GM12878 (cell line): Measurements from ENCODE around the gene DIAPH2. TPM values are rescaled to one million over a fixed set of nuclear protein-coding genes. Genes with fewer than 3 reads are reported as not detected.

Experiments used
- ATAC-seq: fragments of 200-7000 bp; cut with Tn5 transposase; 3 replicates; pipeline ENCODE4 v1.9.1; 2020; ENCODE audit warnings: mild to moderate bottlenecking, moderate library complexity
- BruUV-seq: library from RNA; stranded (reverse); fragments of 400-500 nt; replicated peaks from 2 replicates; lab custom pipeline; 2021; lab: Mats Ljungman, UMichigan
- CTCF ChIA-PET: fragments of 300-600 bp; sonication (Branson Sonifier 250); formaldehyde crosslinking; extraction: SDS; loops from one replicate; lab custom pipeline; 2021; ENCODE audit warnings: inconsistent platforms; lab: Yijun Ruan, JAX
- POLR2A ChIA-PET: fragments of 350-600 bp; formaldehyde crosslinking; extraction: SDS; loops from one replicate; lab custom pipeline; 2021; ENCODE audit warnings: inconsistent platforms; lab: Charles Lee
- RAD21 ChIA-PET: fragments of 300-600 bp; sonication (Branson Sonifier 250); formaldehyde crosslinking; loops from one replicate; lab custom pipeline; 2023; ENCODE audit warnings: antibody characterized with exemption; ENCODE audit not compliant: unreplicated experiment; lab: Charles Lee
- SMC1A ChIA-PET: fragments of 300-600 bp; sonication (Branson Sonifier 250); formaldehyde crosslinking; loops from one replicate; lab custom pipeline; 2023; ENCODE audit not compliant: unreplicated experiment, uncharacterized antibody; lab: Charles Lee
- DNase-seq: peaks from one replicate; pipeline ENCODE4 v3.0.0-alpha.2; 2011; ENCODE audit warnings: low read depth, low spot score
- FAIRE-seq: peaks from 3 replicates; lab custom pipeline; 2011; peaks lifted over from hg19 to GRCh38; lab: Jason Lieb, UNC
- H2AFZ ChIP-seq: 2 replicates; pipeline ENCODE4 v1.6.0; 2011; ENCODE audit warnings: low read depth, low read length, control low read depth; ENCODE audit not compliant: control insufficient read depth
- H3K27ac ChIP-seq: 2 replicates; pipeline ENCODE4 v1.5.1; 2011; ENCODE audit warnings: control low read depth; ENCODE audit not compliant: control insufficient read depth, insufficient read depth
- H3K27me3 ChIP-seq, 2 experiments: replicated peaks in 1 of 2; 2 replicates each; pipeline versions ENCODE4 v1.6.0 to v1.6.1; 2011; ENCODE audit warnings: low read length in 1 of 2; ENCODE audit not compliant: control insufficient read depth in 2 of 2, insufficient read depth in 2 of 2
- H3K36me3 ChIP-seq, 2 experiments: 2 replicates each; pipeline ENCODE4 v1.5.1; 2011; ENCODE audit warnings: low read length in 1 of 2; ENCODE audit not compliant: control insufficient read depth in 2 of 2, insufficient read depth in 2 of 2
- H3K4me1 ChIP-seq: 2 replicates; pipeline ENCODE4 v1.6.1; 2011; ENCODE audit warnings: mild to moderate bottlenecking, low read length, moderate library complexity, mixed read lengths; ENCODE audit not compliant: control insufficient read depth, insufficient read depth
- H3K4me2 ChIP-seq: 2 replicates; pipeline ENCODE4 v1.6.0; 2011; ENCODE audit warnings: control low read depth; ENCODE audit not compliant: control insufficient read depth, insufficient read depth
- H3K4me3 ChIP-seq: fragments of 200-600 bp; sonication (generic); 2 replicates; pipeline ENCODE4 v1.5.1; 2016
- H3K79me2 ChIP-seq: 2 replicates; pipeline ENCODE4 v1.6.0; 2011; ENCODE audit warnings: low read length; ENCODE audit not compliant: control insufficient read depth, insufficient read depth
- H3K9ac ChIP-seq: 2 replicates; pipeline ENCODE4 v1.8.0; 2011; ENCODE audit warnings: low read length, control low read depth, mixed read lengths; ENCODE audit not compliant: control insufficient read depth, insufficient read depth
- H3K9me3 ChIP-seq: replicated peaks from 3 replicates; pipeline ENCODE4 v1.5.1; 2011; ENCODE audit warnings: mild to moderate bottlenecking, low read length; ENCODE audit not compliant: control insufficient read depth, insufficient read depth
- H4K20me1 ChIP-seq: 2 replicates; pipeline ENCODE4 v1.6.0; 2011; ENCODE audit not compliant: control insufficient read depth, insufficient read depth
- BACH1 ChIP-seq: fragments of 450-650 bp; IDR thresholded peaks from 2 replicates; pipeline ENCODE4 v1.6.1; 2017; ENCODE audit warnings: mild to moderate bottlenecking, borderline replicate concordance
- CHD1 ChIP-seq: IDR thresholded peaks from 2 replicates; pipeline ENCODE4 v1.6.1; 2012; ENCODE audit warnings: low read depth, low read length, improper control_type of control experiment
- CHD4 ChIP-seq: fragments of 200-600 bp; sonication (generic); IDR thresholded peaks from 2 replicates; pipeline ENCODE4 v1.6.1; 2016; ENCODE audit warnings: mild to moderate bottlenecking
- MAX ChIP-seq: IDR thresholded peaks from 2 replicates; pipeline ENCODE4 v1.6.1; 2012; ENCODE audit warnings: low read depth, low read length, improper control_type of control experiment
- MEF2B ChIP-seq: fragments of 450-650 bp; IDR thresholded peaks from 2 replicates; pipeline ENCODE4 v1.6.1; 2018; ENCODE audit warnings: mild to moderate bottlenecking, moderate library complexity; ENCODE audit not compliant: partially characterized antibody, poor library complexity, severe bottlenecking
- MTA3 ChIP-seq: IDR thresholded peaks from 2 replicates; pipeline ENCODE4 v1.6.1; 2012; ENCODE audit warnings: low read length, inconsistent platforms, borderline replicate concordance
- NBN ChIP-seq: fragments of 450-650 bp; IDR thresholded peaks from 2 replicates; pipeline ENCODE4 v1.6.1; 2016
- NRF1 ChIP-seq: conservative IDR thresholded peaks from 2 replicates; pipeline ENCODE4 v1.6.1; 2011; ENCODE audit warnings: mild to moderate bottlenecking, low read depth, low read length, improper control_type of control experiment
- RELB ChIP-seq: fragments of 450-650 bp; IDR thresholded peaks from 2 replicates; pipeline ENCODE4 v1.6.1; 2017; ENCODE audit warnings: low read depth, mild to moderate bottlenecking, moderate library complexity
- RUNX3 ChIP-seq: IDR thresholded peaks from 2 replicates; pipeline ENCODE4 v1.6.1; 2012; ENCODE audit warnings: low read length, inconsistent platforms
- SMAD5 ChIP-seq: IDR thresholded peaks from 2 replicates; pipeline ENCODE4 v1.6.1; 2016; ENCODE audit warnings: antibody characterized with exemption, low read depth
- SP1 ChIP-seq: IDR thresholded peaks from one replicate; pipeline ENCODE4 v1.6.1; 2011; ENCODE audit warnings: low read depth, low read length
- USF2 ChIP-seq: IDR thresholded peaks from 2 replicates; pipeline ENCODE4 v1.6.1; 2011; ENCODE audit warnings: low read depth, low read length, improper control_type of control experiment, borderline replicate concordance
- ZNF24 ChIP-seq: fragments of 450-650 bp; IDR thresholded peaks from 2 replicates; pipeline ENCODE4 v1.6.1; 2017; ENCODE audit warnings: antibody characterized with exemption, mild to moderate bottlenecking
- ZNF384 ChIP-seq: IDR thresholded peaks from 2 replicates; pipeline ENCODE4 v1.6.1; 2012; ENCODE audit warnings: low read depth, mild to moderate bottlenecking, low read length, improper control_type of control experiment, borderline replicate concordance
- whole genome bisulfite sequencing: methylation state at CpG from one replicate; pipeline ENCODE4 v1.1.6; 2016; ENCODE audit warnings: low lambda C conversion rate; ENCODE audit not compliant: insufficient replicate concordance, insufficient coverage; ENCODE audit errors: missing lambda C conversion rate; 5-methylcytosine and 5-hydroxymethylcytosine counted together
- in situ Hi-C: fragments of 300-500 bp; cut with MboI; formaldehyde crosslinking; loops from 9 replicates; pipeline ENCODE4 v1.14.3; 2018; ENCODE audit warnings: mixed read lengths
- intact Hi-C: fragments of 100-400 bp; cut with micrococcal nuclease; formaldehyde crosslinking; loops from one replicate; pipeline ENCODE4 v1.14.2; 2022; ENCODE audit not compliant: unreplicated experiment
- polyA plus RNA-seq, 11 experiments: library from polyadenylated mRNA; depleted of rRNA in 4 of 11; unstranded in 6 of 11; stranded (reverse) in 5 of 11; fragments of >200 nt; fragmentation: Nextera tagmentation in 4 of 11; fragmentation: Illumina TruSeq in 1 of 11; extraction: Ambion mirVana in 4 of 11; extraction: Trizol in 1 of 11; gene quantifications; 1 replicate in 1 of 11; 2 replicates in 10 of 11; pipeline versions ENCODE4 v1.2.1 to v1.2.3, GENCODE V29; 2011 to 2016; ENCODE audit warnings: inconsistent platforms in 2 of 11, missing spikeins in 2 of 11, low read depth in 1 of 11
- total RNA-seq, 4 experiments: library from RNA; depleted of rRNA in 3 of 4; stranded (reverse); fragments of >200 nt in 3 of 4; fragmentation: Illumina TruSeq in 1 of 4; extraction: Trizol in 1 of 4; gene quantifications; 2 replicates each; pipeline versions ENCODE4 v1.2.1 to v1.2.3, GENCODE V29; 2013 to 2021

DIAPH2 gene
- total and polyA plus RNA-seq, 10 of the 15 experiments (the other 5 are each of a cell fraction or from before 2014, with no cell fraction given): 2.2 to 16.6 (median 8.8) TPM

DNA sequence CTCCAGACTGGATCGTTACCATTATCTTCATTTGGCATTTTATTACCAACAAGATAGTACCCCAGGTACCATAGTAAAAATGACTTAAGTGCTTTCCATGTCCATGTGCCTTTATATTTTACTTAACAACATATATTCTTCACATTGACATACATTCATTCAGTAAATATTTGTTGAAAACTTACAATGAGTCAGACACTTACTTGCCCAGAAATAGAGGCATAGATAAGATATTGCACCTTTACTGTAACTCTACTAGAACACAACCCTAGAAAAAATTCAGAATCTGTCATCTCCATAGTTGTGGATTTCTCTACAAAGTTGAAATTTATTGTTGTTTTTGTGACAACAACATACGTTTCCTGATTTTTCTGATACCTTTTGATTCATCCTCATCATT, 839.7 kb downstream of the DIAPH2 start:
- intact Hi-C loops: no loop called here

DNA sequence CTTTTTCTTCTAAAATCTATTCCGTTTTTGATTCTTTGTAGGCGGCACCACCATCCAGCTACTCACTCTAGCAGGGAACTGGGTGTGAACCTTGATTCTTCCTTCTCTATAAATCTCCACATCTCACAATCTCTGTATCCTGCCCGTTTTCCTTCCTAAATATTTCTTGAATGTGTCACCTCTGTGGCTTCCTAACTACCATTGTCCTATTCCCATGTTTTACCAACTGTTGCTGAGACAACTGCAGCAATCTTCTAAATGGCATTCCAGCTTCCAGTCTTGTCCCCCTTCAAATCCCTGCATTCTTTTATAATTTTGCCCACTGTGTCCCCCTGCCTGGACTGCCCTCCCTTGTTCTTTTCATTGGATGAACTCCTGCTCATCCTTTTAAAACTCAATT, 840.4 kb downstream of the DIAPH2 start:
- Histone ChIP-seq H3K9me3 (no peaks in the 10 kb centered on the region; the same call in 1 of the 3 replicates), H3K4me3 (no peak overlapping the region), H3K9ac (no peak overlapping the region), H3K27ac (no peak overlapping the region), H3K4me2 (no peak overlapping the region), H3K79me2 (no peaks in the 10 kb centered on the region), H3K4me1 (no peaks in the 10 kb centered on the region), H3K36me3 (no peaks in the 10 kb centered on the region), H2AFZ (no peak overlapping the region), H4K20me1 (no peaks in the 10 kb centered on the region), H3K27me3 (no peaks in the 10 kb centered on the region)
- SMC1A ChIA-PET: interaction anchor here (0.7 to 0.8 kb wide), 2 partner anchors 39 to 52 kb away, joined by 3 read pairs; no protein-coding TSS in a partner anchor
- RAD21 ChIA-PET: no interaction called here
- FAIRE-seq: no peak
- no peak for TF ChIP-seq BACH1
- no peak for TF ChIP-seq SP1
- TF ChIP-seq MEF2B: no peak
- TF ChIP-seq CHD4: no peak
- no peak for TF ChIP-seq ZNF384
- no peak for TF ChIP-seq NBN
- no peak for TF ChIP-seq NRF1
- no peak for TF ChIP-seq ZNF24
- TF ChIP-seq USF2: no peak
- TF ChIP-seq MTA3: no peak
- TF ChIP-seq RUNX3: no peak
- TF ChIP-seq CHD1: no peak
- TF ChIP-seq MAX: no peak
- CTCF ChIA-PET: no interaction called here
- POLR2A ChIA-PET: no interaction called here
- no TSS peak for BruUV-seq
- intact Hi-C loops (no loop called here), in situ Hi-C loops (no loop called here)
- no peak for DNase-seq
- ATAC-seq: no peak
- 43% methylated on average over 3 of the region's 3 CpGs for WGBS

More for the DNA sequence above, 839.7 kb downstream of the DIAPH2 start:
- H3K9me3 ChIP-seq: no peaks in the 10 kb centered on the region; the same call in 1 of the 3 replicates
- no peaks in the 10 kb centered on the region for H3K27me3 ChIP-seq
- H3K4me1 ChIP-seq: no peaks in the 10 kb centered on the region
- 38% methylated on average over 2 of the region's 2 CpGs for WGBS
- CTCF ChIA-PET: no interaction called here
- SMC1A ChIA-PET: interaction anchor here (0.8 kb wide), 1 partner anchor 40 kb away, joined by 3 read pairs; no protein-coding TSS in a partner anchor
- RAD21 ChIA-PET: no interaction called here
- no peaks in the 10 kb centered on the region for H3K79me2 ChIP-seq
- no peak overlapping the region for H3K27ac ChIP-seq
- H3K9ac ChIP-seq: no peak overlapping the region
- H3K36me3 ChIP-seq: no peaks in the 10 kb centered on the region
- POLR2A ChIA-PET: no interaction called here
- no TSS peak for BruUV-seq
- DNase-seq: no peak
- no peak overlapping the region for H3K4me3 ChIP-seq
- no peaks in the 10 kb centered on the region for H4K20me1 ChIP-seq
- in situ Hi-C loops: no loop called here
- no peak overlapping the region for H3K4me2 ChIP-seq
- ATAC-seq: no peak
- no peak for FAIRE-seq
- H2AFZ ChIP-seq: no peak overlapping the region
- TF ChIP-seq RELB: no peak
- TF ChIP-seq SMAD5: no peak
